ENCODE measurements around the gene CFAP74.
"Not testable (repeated sequence)": the region's sequence is repeated elsewhere in the genome, so short reads cannot be mapped to it uniquely, and the experiment has no call there.

Gene CFAP74

DNA sequence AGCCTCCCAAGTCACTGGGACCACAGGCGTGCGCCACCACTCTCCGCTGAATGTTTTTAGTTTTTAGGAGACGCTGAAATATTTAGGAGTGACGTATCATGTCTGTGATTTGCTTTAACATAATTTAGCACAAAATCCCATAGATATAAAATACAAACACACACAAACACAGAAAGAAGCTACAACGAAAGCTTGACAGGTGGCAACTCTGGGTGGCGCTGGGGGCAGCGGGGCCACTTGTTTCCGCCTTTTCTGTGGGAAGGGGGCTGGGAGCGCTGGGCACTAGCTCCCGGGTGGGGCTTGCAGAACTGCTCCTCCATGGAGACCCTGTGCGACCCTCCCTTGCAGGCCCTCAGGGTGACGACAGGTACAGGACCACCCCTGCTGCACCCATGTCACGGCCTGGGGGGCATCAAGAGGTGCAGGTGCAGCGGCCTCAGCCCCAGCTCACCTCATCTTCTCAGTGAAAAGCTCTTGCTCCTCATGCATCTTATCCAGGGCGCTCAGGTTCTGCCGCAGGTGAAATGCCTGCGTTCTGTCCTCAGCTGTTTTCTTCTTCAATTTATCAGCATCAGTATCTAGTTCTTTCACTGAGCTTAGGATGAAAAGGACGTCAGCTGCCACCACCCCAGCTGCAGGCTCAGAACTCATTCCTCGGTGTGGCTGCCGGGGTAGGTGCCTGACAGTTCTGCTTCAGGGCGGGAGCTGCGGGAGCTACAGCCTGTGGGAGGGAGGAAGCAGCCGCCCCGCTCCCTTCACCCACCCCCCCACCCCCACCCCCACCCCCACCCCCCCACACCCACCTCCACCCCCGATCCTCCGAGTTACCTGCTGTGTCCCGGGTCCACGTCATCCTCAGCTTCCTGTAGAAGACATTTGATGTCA, 15.3 kb downstream of the CFAP74 start:
- DNase-seq (ENCODE audit: low read depth), result no peak

DNA sequence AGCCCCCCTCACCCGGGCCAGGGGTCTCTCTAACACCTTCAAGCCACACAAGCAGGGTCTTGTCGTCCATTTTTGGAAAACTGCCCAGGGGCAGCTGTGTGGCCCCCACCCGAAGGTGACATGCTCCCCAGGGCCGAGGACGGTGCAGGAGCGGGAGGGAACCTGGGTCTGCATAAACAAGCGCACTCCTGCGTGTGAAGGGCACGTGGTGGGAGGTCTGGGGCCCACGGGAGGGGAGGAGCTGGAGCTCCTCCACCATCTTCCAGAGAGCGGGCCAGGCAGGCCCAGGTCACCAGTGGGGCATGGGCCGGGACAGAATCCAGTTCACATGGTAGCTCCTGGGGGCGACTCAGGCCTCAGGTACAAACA, 16.5 kb downstream of the CFAP74 start:
- DNase-seq (ENCODE audit: low read depth), result no peak

DNA sequence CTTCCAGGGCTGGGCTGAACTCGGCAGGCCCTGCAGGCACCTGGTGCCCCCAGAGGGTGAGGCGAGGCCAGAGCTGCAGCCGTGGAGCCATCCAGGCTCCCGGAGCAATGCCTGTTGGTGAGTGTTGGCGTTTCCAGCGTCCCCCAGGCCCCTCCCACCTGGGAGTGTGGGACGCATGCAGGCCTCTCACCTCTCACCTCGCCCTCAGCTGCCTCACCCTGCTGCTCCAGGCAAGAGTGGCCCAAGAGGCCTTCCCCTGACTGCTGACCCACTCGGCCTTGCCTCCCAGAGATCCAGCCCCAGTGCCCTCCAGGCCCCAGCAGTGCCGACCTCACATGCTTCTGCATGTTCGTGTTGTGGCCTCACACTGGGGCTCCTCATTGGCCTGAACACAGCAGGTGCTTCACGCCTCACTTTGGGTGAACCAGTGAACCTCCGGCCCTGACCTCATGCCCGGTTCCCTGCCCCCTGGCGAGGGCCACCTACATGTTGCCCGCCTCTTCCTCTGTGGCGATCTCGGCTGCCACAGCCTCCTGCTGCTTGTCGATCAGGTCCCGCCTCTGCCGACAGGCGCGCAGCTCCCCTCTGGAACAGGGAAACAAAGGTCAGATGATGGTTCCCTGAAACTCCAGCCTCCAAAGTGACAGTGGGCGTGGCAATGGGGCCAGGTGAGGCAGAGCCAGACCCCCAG, 17.0 kb downstream of the CFAP74 start:
- no peak for DNase-seq (ENCODE audit: low read depth)

DNA sequence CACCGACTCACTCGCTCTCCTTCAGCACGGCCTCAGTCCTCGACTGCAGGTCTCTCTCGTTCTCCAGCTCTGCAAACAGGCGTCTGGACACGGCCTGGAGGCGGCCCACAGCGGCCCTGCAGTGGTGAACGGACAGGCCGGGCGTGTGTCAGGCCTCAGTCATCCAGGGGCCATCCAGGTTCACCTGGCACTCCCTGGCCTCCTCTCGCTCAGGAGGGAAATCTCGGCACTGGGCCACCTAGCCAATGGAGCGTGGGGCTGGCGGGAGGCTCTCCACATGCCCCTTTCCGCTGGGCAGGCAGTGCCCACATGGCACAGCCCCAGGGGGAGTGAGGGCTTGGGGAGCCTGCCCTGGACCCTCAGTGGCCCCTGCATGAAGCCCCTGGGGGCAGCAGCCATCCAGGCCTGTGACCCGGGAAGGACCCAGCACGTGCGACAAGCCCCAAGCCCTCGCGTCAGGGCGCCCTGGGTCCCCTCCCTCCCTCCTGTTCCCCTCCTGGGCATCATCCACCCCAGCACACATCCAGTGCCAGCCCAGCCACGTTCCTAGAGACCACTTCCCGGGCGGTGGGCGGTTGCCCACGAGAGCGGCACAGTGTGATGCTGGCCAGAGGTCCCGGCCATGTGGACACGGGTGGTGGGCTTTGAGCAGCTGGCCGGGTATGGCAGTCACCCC, 18.1 kb downstream of the CFAP74 start:
- no peak for DNase-seq (ENCODE audit: low read depth)

DNA sequence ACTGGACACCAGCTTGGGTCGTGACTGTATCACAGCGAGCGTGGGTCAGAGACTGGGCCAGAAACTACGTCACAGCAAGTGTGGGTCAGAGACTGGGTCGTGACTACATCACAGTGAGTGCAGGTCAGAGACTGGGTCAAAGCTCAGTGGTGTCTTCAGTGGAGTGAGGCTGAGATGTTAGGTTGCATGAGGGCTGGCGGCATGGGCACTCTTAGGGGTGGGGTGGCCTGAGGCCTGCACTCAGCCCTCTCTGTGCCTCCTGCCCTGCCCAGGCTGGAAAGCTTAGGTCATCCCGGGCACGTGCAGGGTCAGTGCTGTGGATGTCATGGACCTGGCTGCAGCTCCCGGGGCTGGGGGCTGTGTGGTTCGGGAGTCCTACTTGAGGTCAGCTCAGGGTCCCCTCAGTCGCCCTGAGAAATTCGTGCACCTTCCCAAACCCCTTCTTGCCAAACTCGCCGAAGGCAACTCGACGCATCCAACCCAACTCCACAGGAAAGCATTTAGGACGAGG, 19.0 kb downstream of the CFAP74 start:
- no peak for DNase-seq (ENCODE audit: low read depth)

DNA sequence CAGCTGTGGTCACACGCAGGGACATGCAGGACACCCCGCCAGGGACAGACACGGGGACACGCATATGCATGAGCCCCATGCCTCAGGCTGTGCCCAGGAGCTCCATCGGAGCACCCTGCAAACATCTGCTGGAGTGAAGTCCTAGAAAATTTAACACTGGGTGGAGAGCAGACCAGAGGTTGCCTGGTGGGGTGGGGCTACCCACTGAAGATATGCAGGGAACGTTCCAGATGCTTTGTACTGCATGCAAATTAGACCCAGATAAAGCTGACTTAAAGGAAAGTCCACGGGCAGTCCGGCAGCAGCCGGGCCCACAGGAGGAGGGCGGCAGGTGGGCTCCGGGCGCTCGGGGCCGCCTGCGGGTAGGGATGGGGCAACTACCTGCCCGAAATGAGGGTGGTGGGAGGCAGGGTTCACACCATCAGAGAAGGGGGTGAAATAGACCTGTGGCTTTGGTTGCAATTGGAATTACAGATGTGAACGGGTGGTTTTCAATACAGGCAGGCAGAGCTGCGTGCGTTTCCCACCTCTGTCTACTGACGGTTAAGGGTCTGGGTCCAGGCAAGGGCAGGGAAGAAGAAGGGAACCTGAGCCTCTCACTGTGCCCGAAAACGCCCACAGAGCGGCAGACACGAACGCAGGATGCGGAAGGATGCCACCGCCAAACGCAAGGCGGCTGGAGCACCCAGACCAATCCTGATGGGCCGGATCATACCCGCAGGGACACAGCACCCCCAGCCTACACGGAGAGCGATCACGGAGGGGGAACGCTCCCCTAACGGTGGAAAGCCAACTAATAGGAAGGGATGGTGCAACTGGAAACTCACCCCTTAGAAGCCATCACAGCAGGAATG, 21.0 kb downstream of the CFAP74 start:
- no peak for DNase-seq (ENCODE audit: low read depth)

- not testable (repeated sequence) for DNase-seq (ENCODE audit: low read depth)
These were observed 21.8 kb downstream of the CFAP74 start for GRCh38 chr1:1981631-1982327.

- DNase-seq (ENCODE audit: low read depth), result no peak
These were observed 22.5 kb downstream of the CFAP74 start for GRCh38 chr1:1981142-1981500.

DNA sequence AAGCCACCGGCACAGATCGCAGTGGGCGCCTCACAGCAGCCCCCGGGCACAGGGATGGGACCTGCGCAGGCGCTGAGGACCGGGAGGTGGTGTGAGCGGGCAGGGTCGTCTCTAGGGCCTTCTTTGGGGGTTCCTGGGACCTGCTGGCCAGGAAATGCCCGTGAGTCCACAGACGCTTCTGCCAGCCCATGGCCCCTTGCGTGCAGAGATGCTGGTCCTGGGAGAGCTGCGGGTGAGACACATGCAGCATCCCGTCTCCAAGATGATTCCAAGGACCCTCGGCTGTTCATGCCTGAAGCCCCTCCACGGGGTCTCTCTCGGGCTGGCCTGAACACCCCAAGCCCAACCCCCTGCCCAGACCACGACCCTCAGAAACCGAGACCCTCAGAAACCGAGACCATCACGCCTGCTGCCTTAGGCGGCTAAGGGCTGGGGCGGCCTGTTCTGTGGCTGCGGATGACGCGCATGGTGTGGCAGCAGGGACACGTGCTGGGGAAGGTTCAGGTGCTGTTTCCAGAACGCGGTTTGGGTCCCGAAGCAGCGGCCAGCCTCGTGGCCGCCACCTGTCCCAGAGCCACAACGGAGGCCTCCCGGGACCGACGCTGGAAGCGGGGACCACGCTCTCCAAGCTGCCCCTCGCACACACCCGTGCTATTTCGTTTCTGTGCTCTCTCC, 23.0 kb downstream of the CFAP74 start:
- DNase-seq (ENCODE audit: low read depth), result no peak

DNA sequence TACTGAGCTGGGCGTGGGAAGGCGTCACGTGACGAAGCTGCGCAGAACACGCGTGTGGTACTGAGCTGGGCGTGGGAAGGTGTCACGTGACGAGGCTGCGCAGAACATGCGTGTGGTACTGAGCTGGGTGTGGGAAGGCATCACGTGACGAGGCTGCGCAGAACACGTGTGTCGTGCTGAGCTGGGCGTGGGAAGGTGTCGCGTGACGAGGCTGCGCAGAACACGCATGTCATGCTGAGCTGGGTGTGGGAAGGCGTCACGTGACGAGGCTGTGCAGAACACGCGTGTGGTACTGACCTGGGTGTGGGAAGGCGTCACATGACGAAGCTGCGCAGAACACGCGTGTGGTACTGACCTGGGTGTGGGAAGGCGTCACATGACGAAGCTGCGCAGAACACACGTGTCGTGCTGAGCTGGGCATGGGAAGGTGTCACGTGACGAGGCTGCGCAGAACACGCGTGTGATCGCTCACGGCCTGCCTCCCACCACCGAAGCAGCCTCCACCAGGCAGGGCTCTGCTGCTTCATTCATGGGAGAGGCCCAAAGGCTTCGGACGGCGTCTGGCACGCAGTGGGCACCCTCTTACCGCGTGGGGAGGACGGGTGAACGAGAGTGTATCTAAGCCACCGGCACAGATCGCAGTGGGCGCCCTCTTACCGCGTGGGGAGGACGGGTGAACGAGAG, 24.0 kb downstream of the CFAP74 start:
- no peak for DNase-seq (ENCODE audit: low read depth)

DNA sequence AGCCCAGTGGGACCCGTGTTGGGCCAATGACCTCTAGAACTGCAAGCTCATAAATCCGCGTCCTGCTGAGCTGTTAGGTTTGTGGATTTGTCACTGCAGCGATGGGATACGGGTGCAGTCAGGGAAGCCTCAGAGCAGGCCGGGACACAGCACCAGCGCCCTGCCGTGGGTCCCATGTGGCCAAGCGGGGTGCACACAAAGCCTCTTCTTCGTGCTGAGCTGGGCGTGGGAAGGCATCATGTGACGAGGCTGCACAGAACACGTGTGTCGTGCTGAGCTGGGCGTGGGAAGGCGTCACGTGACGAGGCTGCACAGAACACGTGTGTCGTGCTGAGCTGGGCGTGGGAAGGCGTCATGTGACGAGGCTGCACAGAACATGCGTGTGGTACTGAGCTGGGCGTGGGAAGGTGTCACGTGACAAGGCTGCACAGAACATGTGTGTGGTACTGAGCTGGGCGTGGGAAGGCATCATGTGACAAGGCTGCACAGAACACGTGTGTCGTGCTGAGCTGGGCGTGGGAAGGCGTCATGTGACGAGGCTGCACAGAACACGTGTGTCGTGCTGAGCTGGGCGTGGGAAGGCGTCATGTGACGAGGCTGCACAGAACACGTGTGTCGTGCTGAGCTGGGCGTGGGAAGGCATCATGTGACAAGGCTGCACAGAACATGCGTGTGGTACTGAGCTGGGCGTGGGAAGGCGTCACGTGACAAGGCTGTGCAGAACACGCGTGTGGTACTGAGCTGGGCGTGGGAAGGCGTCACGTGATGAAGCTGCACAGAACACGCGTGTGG, 24.7 kb downstream of the CFAP74 start:
- DNase-seq (ENCODE audit: low read depth), result not testable (repeated sequence)

- DNase-seq (ENCODE audit: low read depth), result no peak
These were observed 25.5 kb downstream of the CFAP74 start for GRCh38 chr1:1978108-1978507.

DNA sequence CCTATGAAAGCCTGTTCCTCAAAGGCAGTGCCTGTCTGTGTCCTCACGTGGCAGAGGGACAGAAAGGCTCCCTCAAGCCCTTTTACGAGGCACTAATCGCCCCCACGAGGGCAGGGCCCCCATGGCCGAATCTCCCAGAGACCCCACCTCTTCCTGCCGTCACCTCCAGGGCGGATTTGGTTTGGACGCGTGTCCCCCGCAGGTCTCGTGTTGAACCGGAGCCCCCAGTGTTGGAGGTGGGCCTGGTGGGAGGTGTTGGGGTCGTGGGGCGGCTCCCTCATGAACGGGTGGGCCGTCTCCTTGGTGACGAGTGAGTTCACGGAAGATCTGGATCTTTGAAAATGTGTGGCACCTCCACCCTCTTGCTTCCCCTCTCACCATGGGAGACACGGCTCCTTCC, 27.6 kb downstream of the CFAP74 start:
- no peak for DNase-seq (ENCODE audit: low read depth)

DNA sequence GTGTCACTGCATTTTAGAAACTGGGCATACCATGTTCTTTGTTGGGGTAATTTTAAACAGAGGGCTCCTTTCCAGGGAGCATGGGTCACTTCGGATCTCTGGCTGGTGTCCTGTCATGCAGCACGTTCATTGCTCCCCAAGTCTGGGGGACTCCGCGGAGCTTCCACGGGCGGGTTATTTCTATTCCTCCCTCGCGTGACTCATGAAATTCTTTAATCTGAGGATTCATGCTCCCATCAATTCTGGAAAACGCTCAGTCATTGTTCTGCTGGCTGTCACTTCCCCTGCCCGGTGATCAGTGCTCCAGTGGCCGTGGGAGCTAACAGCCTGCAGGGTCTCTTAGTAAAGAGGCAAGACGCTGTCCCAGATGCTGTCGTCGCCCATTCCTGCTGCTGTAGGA, 28.1 kb downstream of the CFAP74 start:
- DNase-seq (ENCODE audit: low read depth), result no peak

DNA sequence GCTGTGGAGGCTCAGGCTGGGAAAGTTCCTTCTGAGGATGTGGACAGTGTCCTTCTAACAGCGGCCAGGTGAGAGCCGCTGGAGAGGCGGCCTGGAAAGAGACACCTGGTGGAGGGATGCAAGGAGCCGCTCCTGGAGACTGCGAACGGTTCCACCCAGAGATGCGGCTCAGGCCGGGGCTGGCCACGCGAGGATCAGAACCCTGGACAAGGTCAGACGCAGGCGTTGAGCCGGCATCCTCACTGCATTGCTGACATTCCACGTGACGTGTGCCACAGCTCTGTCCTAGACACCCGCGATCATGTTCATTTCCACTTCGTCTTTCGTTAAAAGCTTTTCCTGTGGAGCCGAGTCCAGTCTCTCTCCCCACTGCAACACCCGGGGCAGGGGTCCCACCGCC, 28.8 kb downstream of the CFAP74 start:
- DNase-seq (ENCODE audit: low read depth), result no peak

GRCh38 chr1:1973716-1974642, 29.6 kb downstream of the CFAP74 start:
- DNase-seq (ENCODE audit: low read depth), result no peak

GRCh38 chr1:1972976-1973715, 30.4 kb downstream of the CFAP74 start:
- no peak for DNase-seq (ENCODE audit: low read depth)

Data from EH (cell line).